Measurements from ENCODE around the gene MDGA2.

The MDGA2 gene

DNA sequence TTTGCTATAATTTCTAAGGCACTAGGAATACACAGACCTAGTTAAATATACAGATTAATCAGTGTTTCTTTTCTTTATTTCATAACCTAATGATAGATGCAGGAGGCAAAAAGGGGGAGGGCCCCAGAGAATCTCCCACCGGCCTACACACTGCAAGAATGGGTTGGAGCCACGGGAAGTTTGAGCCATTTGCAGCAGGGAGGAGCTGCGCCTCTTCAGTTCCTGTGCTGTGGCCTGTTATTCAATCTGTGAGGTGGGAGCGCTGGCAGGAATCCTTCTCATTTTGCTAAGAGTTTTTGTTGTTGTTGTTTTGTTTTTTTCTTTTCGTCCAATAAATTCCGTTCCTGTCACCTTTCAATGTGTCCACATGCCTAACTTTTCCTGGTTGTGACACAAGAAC, 772.6 kb downstream of the MDGA2 start:
- no peak for DNase-seq (ENCODE audit: low spot score)

DNA sequence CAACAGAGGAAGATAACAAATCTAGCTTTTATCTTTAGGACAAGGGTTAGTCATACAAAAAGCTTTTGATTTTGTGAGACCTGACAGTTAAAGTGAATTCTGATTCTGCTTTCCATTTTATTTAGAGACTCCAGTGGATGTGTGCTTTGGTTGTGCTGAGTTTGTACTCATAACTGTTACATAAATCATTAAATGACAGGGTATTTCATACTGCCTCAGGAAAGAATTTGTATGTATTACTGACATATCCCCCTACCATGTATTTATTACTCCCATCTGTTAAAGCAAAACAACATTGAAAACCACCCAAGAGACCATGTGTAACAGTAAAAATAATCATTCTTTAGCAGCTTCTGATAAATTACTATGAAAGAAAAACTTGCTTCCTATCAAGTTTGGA, 780.9 kb downstream of the MDGA2 start:
- DNase-seq (ENCODE audit: low spot score): no peak

DNA sequence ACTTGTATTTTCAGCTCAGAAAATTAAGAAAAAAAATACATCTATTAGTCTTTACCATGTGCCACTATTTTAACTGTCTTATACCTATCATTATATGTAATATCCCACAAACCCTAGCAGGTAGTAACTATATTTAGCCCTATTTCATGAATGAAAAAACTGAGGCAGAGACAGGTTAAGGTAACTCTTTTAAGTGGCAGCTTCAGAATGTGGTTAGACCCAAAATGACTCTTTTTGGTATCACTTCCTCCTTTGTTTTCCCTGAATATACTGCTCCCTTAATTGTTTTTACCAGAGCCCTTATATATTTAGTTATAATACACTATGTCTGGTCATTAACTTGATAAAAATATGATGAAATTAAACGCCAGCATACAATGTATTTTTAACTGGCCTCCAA, 788.3 kb downstream of the MDGA2 start:
- no peak for DNase-seq (ENCODE audit: low spot score)

DNA sequence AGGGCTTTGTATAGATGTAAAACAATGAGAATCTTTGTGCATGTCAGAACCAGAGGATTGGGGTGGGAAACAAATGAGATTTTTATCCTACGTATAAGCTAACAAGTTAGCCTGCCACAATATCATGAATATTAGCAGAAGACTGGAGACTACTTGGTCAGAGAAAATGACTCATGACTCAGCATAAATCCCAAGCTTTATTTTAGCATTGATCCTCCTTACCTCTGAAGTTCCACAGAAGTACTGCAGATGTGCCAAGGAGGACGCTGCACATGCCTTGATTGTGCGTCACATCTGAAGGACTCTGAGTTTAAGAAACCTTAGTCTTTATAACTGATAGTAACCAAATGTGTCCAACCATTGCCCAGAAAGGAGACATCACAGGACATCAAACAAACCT, 789.8 kb downstream of the MDGA2 start:
- no peak for DNase-seq (ENCODE audit: low spot score)

DNA sequence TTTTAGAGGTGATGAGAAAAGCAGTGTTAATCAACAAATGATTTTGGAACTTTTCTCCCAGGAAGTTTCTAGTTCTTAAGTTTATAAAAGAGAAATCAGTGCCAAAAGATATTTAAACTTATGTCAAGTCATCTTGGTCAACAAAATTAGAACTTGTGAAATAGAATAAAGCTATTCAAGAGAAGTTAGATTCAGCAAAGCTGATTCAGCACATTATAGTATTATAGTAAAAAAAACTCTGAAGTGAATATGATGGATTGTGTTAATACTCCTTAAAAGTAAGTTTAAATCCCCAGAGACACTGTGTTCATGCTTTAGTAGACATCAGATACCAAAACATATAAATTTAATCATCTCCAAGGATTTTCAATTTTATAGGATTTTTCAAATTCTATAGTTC, 813.7 kb downstream of the MDGA2 start:
- no peak for DNase-seq (ENCODE audit: low spot score)

DNA sequence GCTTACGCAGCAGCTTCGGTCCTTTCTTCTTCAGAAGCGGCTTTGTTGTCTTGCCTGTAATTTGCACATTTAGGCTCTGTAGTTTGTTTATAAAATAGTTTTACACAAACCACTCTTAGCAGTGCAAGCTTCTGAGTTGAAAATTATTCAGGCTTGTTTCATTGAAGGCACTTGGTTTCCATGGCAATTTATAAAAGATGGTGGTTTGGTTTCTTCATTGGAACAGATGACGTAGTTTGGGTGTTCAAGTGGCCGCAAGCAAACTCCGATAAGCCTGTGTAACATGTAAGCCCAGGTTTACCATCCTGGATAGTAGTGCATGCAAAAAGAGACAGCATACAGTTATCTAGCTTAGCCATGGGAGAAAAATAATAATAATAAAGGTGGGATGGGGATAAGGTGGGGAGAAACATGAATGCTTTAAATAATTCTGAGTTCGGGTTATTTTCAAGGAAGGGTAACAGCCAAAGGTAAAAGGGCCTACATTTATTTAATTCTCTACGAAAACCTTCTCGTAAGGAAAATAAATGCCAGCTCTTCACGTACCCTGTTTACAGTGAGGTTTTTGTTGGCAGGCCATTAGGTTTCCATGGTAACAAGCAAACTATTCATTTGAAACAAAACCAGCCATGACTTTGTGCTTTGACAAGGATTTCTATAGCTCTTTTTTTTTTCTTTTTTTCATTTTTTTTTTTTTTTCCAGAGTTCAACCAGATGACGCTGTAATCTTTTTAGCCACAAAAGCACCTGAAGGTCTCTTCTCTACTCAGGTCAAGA, 834.3 kb downstream of the MDGA2 start:
- DNase-seq (ENCODE audit: low spot score): no peak

DNA sequence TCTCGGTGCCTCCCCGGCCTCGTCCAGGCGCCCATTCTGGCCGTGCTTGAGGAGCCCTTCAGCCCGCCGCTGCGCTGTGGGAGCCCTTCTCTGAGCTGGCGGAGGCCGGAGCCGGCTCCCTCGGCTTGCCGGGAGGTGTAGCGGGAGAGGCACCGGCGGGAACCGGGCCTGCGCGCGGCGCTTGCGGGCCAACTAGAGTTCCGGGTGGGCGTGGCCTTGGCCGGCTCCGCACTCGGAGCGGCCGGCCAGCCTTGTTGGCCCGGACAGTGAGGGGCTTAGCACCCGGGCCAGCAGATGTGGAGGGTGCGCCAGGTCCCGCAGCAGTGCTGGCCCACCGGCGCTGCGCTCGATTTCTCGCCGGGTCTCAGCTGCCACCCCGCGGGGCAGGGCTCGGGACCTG, 855.1 kb downstream of the MDGA2 start:
- no peak for DNase-seq (ENCODE audit: low spot score)

DNA sequence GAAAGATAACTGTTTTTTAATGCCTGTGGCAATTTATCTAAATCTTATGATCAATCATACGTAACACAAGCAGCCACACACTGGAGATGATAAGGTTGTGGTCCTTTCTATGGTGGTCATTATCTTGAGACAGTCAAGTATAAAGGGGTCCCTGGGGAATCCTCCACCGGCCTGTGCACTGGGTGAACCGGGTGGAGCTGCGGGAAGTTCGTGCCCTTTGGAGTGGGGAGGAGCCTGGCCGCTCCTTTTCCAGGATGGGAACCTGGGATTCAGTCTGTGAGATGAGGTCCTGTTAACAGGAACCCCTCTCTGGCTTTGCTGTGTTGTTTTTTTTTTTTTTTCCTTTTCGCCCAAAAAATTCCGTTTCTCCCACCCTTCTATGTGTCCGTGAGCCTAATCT, 856.3 kb downstream of the MDGA2 start:
- no peak for DNase-seq (ENCODE audit: low spot score)

DNA sequence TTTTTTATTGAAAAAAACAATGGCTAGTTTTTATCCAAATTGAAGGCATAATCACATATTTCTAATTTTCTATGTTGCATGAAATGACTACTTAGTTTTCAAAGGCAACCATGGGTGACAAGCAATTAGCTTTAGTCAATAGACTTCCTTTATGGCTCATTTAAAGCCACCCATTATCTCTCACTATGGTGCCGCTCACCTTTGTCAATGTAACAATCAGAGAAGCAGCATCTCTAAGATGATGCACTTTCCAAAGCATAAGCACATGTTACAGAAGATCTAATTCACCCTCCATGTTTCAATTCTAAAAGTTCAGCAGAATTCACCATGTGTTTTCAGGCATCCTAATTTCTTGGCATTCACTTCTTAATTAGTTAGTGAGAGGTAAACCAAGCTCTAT, 857.3 kb downstream of the MDGA2 start:
- DNase-seq (ENCODE audit: low spot score): no peak

DNA sequence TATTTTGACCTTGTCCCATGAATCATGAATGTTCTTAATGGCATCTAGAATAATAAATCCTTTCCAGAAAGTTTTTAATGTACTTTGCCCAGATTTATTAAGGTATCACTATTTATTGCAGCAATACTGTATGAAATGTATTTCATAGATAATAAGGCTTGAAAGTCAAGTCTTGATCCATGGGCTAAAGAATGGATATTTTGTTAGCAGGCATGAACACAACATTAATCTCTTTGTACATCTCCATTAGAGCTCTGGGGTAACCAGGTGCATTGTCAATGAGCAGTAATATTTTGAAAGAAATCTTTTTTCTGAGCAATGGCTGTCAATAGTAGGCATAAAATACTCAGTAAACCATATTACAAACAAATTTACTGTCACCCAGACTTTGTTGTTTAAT, 882.3 kb downstream of the MDGA2 start:
- DNase-seq (ENCODE audit: low spot score): no peak
